ENCODE data around the gene MYOG. TPM values are rescaled to one million over a fixed set of nuclear protein-coding genes. Genes with fewer than 3 reads are reported as not detected.

Gene MYOG
- total RNA-seq, 1 experiment from 2014 or later = not detected

- no peak overlapping the region for H3K23ac ChIP-seq (ENCODE audit: insufficient read length, low read depth, low read length)
- Mint-ChIP-seq H3K9me3 (no peaks in the 10 kb centered on the region), H3K27ac (no peak overlapping the region; a peak in 1 of 7 replicates), H3K27me3 (ENCODE audit: low read depth) (no peaks in the 10 kb centered on the region; the same call in 1 of the 2 replicates), H3K4me1 (peaks cover 39 to 53% of the 10 kb centered on the region in 2 experiments), H3K4me3 (no peak overlapping the region; a peak in 1 of 5 replicates), H3K36me3 (ENCODE audit: insufficient read depth in 1 of 3, low read depth in 3 of 3) (peaks cover 0 to 24% (median 2%) of the 10 kb centered on the region in 3 experiments; a peak in 2 of 7 replicates)
- H2BK12ac ChIP-seq (ENCODE audit: insufficient read length, low read depth, low read length) = no peak overlapping the region
- WGBS (ENCODE audit: extremely low coverage, insufficient read length, low lambda C conversion rate) = no CpG with 5 or more reads among the region's 1 CpG
- no peak overlapping the region for H2BK15ac ChIP-seq (ENCODE audit: low read depth, low read length)
- H3K27me3 ChIP-seq (ENCODE audit: insufficient read depth, low read length) = no peaks in the 10 kb centered on the region
- H3T11ph ChIP-seq (ENCODE audit: low read length) = no peak overlapping the region
- H4K20me1 ChIP-seq (ENCODE audit: control insufficient read depth, insufficient read depth, insufficient read length) = no peaks in the 10 kb centered on the region
- H3K9me3 ChIP-seq (ENCODE audit: control insufficient read depth, low read depth, low read length) = no peaks in the 10 kb centered on the region
- no peak overlapping the region for H2BK120ac ChIP-seq (ENCODE audit: low read depth, low read length, poor library complexity, severe bottlenecking)
- no peak overlapping the region for H3K27ac ChIP-seq (ENCODE audit: insufficient read length, low read depth, low read length)
- no peak overlapping the region for H4K8ac ChIP-seq (replicated peaks; ENCODE audit: insufficient read length, low read depth, low read length)
- no peak for TF ChIP-seq CTCF (conservative IDR thresholded peaks at IDR 0.05)
- no peak overlapping the region for H3K9ac ChIP-seq (ENCODE audit: extremely low read depth, insufficient read length, low read length)
- no peak overlapping the region for H4K5ac ChIP-seq (ENCODE audit: insufficient read length, low read depth, low read length)
- H2BK5ac ChIP-seq (ENCODE audit: insufficient read length, low read length) = no peak overlapping the region
- no peak overlapping the region for H3K4ac ChIP-seq (ENCODE audit: low read depth, low read length)
- H2AK5ac ChIP-seq (ENCODE audit: insufficient read length, low read length) = no peak overlapping the region
- H4K91ac ChIP-seq (ENCODE audit: insufficient read length, low read depth, low read length) = no peak overlapping the region
- H3K79me2 ChIP-seq (ENCODE audit: insufficient read depth, low read length) = no peaks in the 10 kb centered on the region
- no peaks in the 10 kb centered on the region for H3K23me2 ChIP-seq (ENCODE audit: insufficient read length, low read depth, low read length, poor library complexity, severe bottlenecking)
- peaks cover 4% of the 10 kb centered on the region; the same call in 1 of the 2 replicates for H3K4me1 ChIP-seq (ENCODE audit: insufficient read depth, low read length)
- H3K4me2 ChIP-seq (ENCODE audit: insufficient read depth, insufficient read length, low read length) = no peak overlapping the region
- peak; percentile 52 for DNase-seq
- no peak overlapping the region for H2AFZ ChIP-seq (ENCODE audit: low read length)
- H3K56ac ChIP-seq (ENCODE audit: insufficient read length, low read depth, low read length) = no peak overlapping the region
- H3K14ac ChIP-seq (ENCODE audit: insufficient read depth, low read length) = no peak overlapping the region
- no peak overlapping the region for H3K18ac ChIP-seq (ENCODE audit: insufficient read length, low read depth, low read length)
- H3K79me1 ChIP-seq (ENCODE audit: insufficient read depth, low read depth, low read length, poor library complexity, severe bottlenecking) = no peaks in the 10 kb centered on the region
- no peak overlapping the region for H2BK20ac ChIP-seq (ENCODE audit: low read depth, low read length, poor library complexity, severe bottlenecking)
Observed at GRCh38 chr1:203054184-203054583, 31.6 kb downstream of the MYOG start.
